NK-92 (cell line): ENCODE data around the gene DPYSL3.
"Not testable (repeated sequence)": the region's sequence is repeated elsewhere in the genome, so short reads cannot be mapped to it uniquely, and the experiment has no call there.

Experiments
- DNase-seq: peaks from one replicate; lab custom pipeline; 2025; ENCODE audit not compliant: unreplicated experiment; lab: John Stamatoyannopoulos, UW

The DPYSL3 gene

GRCh38 chr5:147373328-147373727 is 136.5 kb downstream of the DPYSL3 start:
- no peak for DNase-seq

- DNase-seq = no peak
Observed at GRCh38 chr5:147372191-147372590, 137.7 kb downstream of the DPYSL3 start.

GRCh38 chr5:147371290-147371689 is 138.6 kb downstream of the DPYSL3 start:
- no peak for DNase-seq

- no peak for DNase-seq
Observed at GRCh38 chr5:147369742-147370374, 140.0 kb downstream of the DPYSL3 start.

GRCh38 chr5:147367381-147367780 is 142.5 kb downstream of the DPYSL3 start:
- DNase-seq = not testable (repeated sequence)

GRCh38 chr5:147361441-147362175 is 148.3 kb downstream of the DPYSL3 start:
- no peak for DNase-seq

GRCh38 chr5:147360816-147361215 is 149.1 kb downstream of the DPYSL3 start:
- no peak for DNase-seq

GRCh38 chr5:147359581-147359980 is 150.3 kb downstream of the DPYSL3 start:
- DNase-seq = no peak

- no peak for DNase-seq
Observed at GRCh38 chr5:147359101-147359500, 150.8 kb downstream of the DPYSL3 start.

GRCh38 chr5:147349241-147349640 is 160.6 kb downstream of the DPYSL3 start:
- no peak for DNase-seq

- DNase-seq = no peak
Observed at GRCh38 chr5:147348451-147348850, 161.4 kb downstream of the DPYSL3 start.

- no peak for DNase-seq
Observed at GRCh38 chr5:147348046-147348445, 161.8 kb downstream of the DPYSL3 start.

GRCh38 chr5:147346006-147346561 is 163.8 kb downstream of the DPYSL3 start:
- no peak for DNase-seq

- no peak for DNase-seq
Observed at GRCh38 chr5:147344861-147345260, 165.0 kb downstream of the DPYSL3 start.

GRCh38 chr5:147341345-147341744 is 168.5 kb downstream of the DPYSL3 start:
- DNase-seq = no peak

- DNase-seq = no peak
Observed at GRCh38 chr5:147340941-147341340, 168.9 kb downstream of the DPYSL3 start.
